Vagina (tissue), 2 donors: Measurements from ENCODE around the gene GTF3C5. TPM values are rescaled to one million over a fixed set of nuclear protein-coding genes. Genes with fewer than 3 reads are reported as not detected.

Experiments
- DNase-seq, 2 donors: peaks; one replicate each; pipeline ENCODE4 v3.0.0-alpha.2; 2017; ENCODE audit errors: extremely low spot score in 2 of 2
- H3K27ac ChIP-seq: fragments of 200-600 bp; sonication (generic); one replicate; pipeline ENCODE4 v1.5.1; 2019
- H3K27me3 ChIP-seq: fragments of 200-600 bp; sonication (generic); one replicate; pipeline ENCODE4 v1.5.1; 2019
- H3K36me3 ChIP-seq, 2 donors: fragments of 200-600 bp; sonication (generic); one replicate each; pipeline ENCODE4 v1.5.1; 2017 to 2019
- H3K4me1 ChIP-seq: fragments of 200-600 bp; sonication (generic); one replicate; pipeline ENCODE4 v1.5.1; 2019
- H3K4me3 ChIP-seq, 2 donors: fragments of 200-600 bp; sonication (generic); 1 replicate in 1 of 2; 2 replicates in 1 of 2; pipeline ENCODE4 v1.5.1; 2016 to 2019
- H3K9me3 ChIP-seq: fragments of 200-600 bp; sonication (generic); one replicate; pipeline ENCODE4 v1.5.1; 2019
- CTCF ChIP-seq, 3 experiments: fragments of 450-650 bp in 2 of 3; fragments of 200-600 bp in 1 of 3; sonication (generic) in 1 of 3; IDR thresholded peaks; one replicate each; pipeline ENCODE4 v1.5.1; 2017 to 2019; ENCODE audit warnings: antibody characterized with exemption in 3 of 3, mild to moderate bottlenecking in 2 of 3, moderate library complexity in 2 of 3
- POLR2A ChIP-seq, 2 donors: fragments of 450-650 bp; IDR thresholded peaks; one replicate each; pipeline ENCODE4 v1.6.1; 2017; ENCODE audit warnings: antibody characterized with exemption in 2 of 2, mild to moderate bottlenecking in 2 of 2, moderate library complexity in 2 of 2
- POLR2AphosphoS5 ChIP-seq, 2 donors: sonication (generic); formaldehyde crosslinking; IDR thresholded peaks; one replicate each; pipeline ENCODE4 v1.9.0; 2017; ENCODE audit warnings: antibody characterized with exemption in 2 of 2, mild to moderate bottlenecking in 2 of 2, low read depth in 1 of 2; ENCODE audit not compliant: insufficient read depth in 1 of 2
- intact Hi-C: fragments of 100-400 bp; cut with DNase I; formaldehyde crosslinking; loops from one replicate; pipeline ENCODE4 v1.15.1; 2023
- total RNA-seq: library from RNA; depleted of rRNA; stranded (reverse); fragments of >200 nt; gene quantifications from one replicate; pipeline ENCODE4 v1.2.3, GENCODE V29; 2016

Gene GTF3C5
- total RNA-seq, 1 donor from 2014 or later = 53.8 TPM

- intact Hi-C loops = no loop called here
These were observed 56.1 kb downstream of the GTF3C5 start for GRCh38 chr9:133086894-133087293.

GRCh38 chr9:133087429-133088145 is 56.8 kb downstream of the GTF3C5 start:
- Histone ChIP-seq H3K36me3 (no peaks in the 10 kb centered on the region), H3K27ac (no peak overlapping the region), H3K4me3 (no peak overlapping the region), H3K27me3 (no peaks in the 10 kb centered on the region), H3K9me3 (no peaks in the 10 kb centered on the region), H3K4me1 (no peaks in the 10 kb centered on the region)
- TF ChIP-seq POLR2A (IDR thresholded peaks at IDR 0.05) (no peak), CTCF (IDR thresholded peaks at IDR 0.05) (no peak), POLR2AphosphoS5 (IDR thresholded peaks at IDR 0.05; ENCODE audit: insufficient read depth in 1 of 2, low read depth in 1 of 2) (no peak)
- DNase-seq = no peak
- intact Hi-C loops = no loop called here

More at GRCh38 chr9:133086894-133087293, 56.1 kb downstream of the GTF3C5 start:
- no peak for TF ChIP-seq POLR2A (IDR thresholded peaks at IDR 0.05)
- TF ChIP-seq POLR2AphosphoS5 (IDR thresholded peaks at IDR 0.05; ENCODE audit: insufficient read depth in 1 of 2, low read depth in 1 of 2) = no peak
- TF ChIP-seq CTCF (IDR thresholded peaks at IDR 0.05) = no peak
- H3K9me3 ChIP-seq = no peaks in the 10 kb centered on the region
- no peaks in the 10 kb centered on the region for H3K27me3 ChIP-seq
- H3K36me3 ChIP-seq = no peaks in the 10 kb centered on the region
- DNase-seq = no peak
- H3K4me1 ChIP-seq = no peaks in the 10 kb centered on the region
- H3K27ac ChIP-seq = no peak overlapping the region
- H3K4me3 ChIP-seq = no peak overlapping the region

- intact Hi-C loops = no loop called here
- TF ChIP-seq POLR2AphosphoS5 (IDR thresholded peaks at IDR 0.05; ENCODE audit: insufficient read depth in 1 of 2, low read depth in 1 of 2) (no peak), POLR2A (IDR thresholded peaks at IDR 0.05) (no peak), CTCF (IDR thresholded peaks at IDR 0.05) (no peak)
- H3K27me3 ChIP-seq = no peaks in the 10 kb centered on the region
- no peaks in the 10 kb centered on the region for H3K4me1 ChIP-seq
- no peak overlapping the region for H3K27ac ChIP-seq
- H3K36me3 ChIP-seq = no peaks in the 10 kb centered on the region
- H3K9me3 ChIP-seq = no peaks in the 10 kb centered on the region
- no peak for DNase-seq
- no peak overlapping the region for H3K4me3 ChIP-seq
These were observed 57.5 kb downstream of the GTF3C5 start for GRCh38 chr9:133088146-133088750.

- Histone ChIP-seq H3K27ac (no peak overlapping the region), H3K36me3 (no peaks in the 10 kb centered on the region), H3K27me3 (no peaks in the 10 kb centered on the region), H3K4me3 (no peak overlapping the region), H3K4me1 (no peaks in the 10 kb centered on the region), H3K9me3 (no peaks in the 10 kb centered on the region)
- DNase-seq = no peak
- intact Hi-C loops = no loop called here
- TF ChIP-seq POLR2A (IDR thresholded peaks at IDR 0.05) (no peak), POLR2AphosphoS5 (IDR thresholded peaks at IDR 0.05; ENCODE audit: insufficient read depth in 1 of 2, low read depth in 1 of 2) (no peak), CTCF (IDR thresholded peaks at IDR 0.05) (no peak)
These were observed 58.0 kb downstream of the GTF3C5 start for GRCh38 chr9:133088756-133089155.

- Histone ChIP-seq H3K36me3 (no peaks in the 10 kb centered on the region), H3K27me3 (no peaks in the 10 kb centered on the region), H3K27ac (no peak overlapping the region), H3K9me3 (no peaks in the 10 kb centered on the region), H3K4me1 (no peaks in the 10 kb centered on the region), H3K4me3 (no peak overlapping the region)
- no peak for DNase-seq
- TF ChIP-seq POLR2AphosphoS5 (IDR thresholded peaks at IDR 0.05; ENCODE audit: insufficient read depth in 1 of 2, low read depth in 1 of 2) = no peak
- TF ChIP-seq POLR2A (IDR thresholded peaks at IDR 0.05) = no peak
- no peak for TF ChIP-seq CTCF (IDR thresholded peaks at IDR 0.05)
- intact Hi-C loops = no loop called here
These were observed 58.5 kb downstream of the GTF3C5 start for GRCh38 chr9:133089271-133089671.
